Central memory CD8-positive, alpha-beta T cell (primary cell): ENCODE measurements around the gene DNAAF3.
A peak's percentile ranks its signal among the peaks of the same experiment; 100 is the strongest.

ENCODE experiments used
- ATAC-seq: fragments of 150-1000 bp; cut with Tn5 transposase; replicated peaks from 2 replicates; pipeline ENCODE4 v1.10.0; 2022; ENCODE audit warnings: mild to moderate bottlenecking, moderate FRiP score, moderate number of reproducible peaks; ENCODE audit not compliant: poor library complexity, severe bottlenecking; ENCODE audit errors: extremely low read depth
- DNase-seq, 2 donors: peaks; one replicate each; pipeline ENCODE4 v3.0.0; 2021; ENCODE audit warnings: low spot score in 2 of 2
- H3K27ac Mint-ChIP-seq: one replicate; pipeline ENCODE4 v1.8.0; 2022; ENCODE audit warnings: low read depth, mild to moderate bottlenecking, moderate library complexity, mixed read lengths
- H3K27me3 Mint-ChIP-seq: one replicate; pipeline ENCODE4 v1.8.0; 2022; ENCODE audit warnings: mixed read lengths
- H3K36me3 Mint-ChIP-seq: one replicate; pipeline ENCODE4 v1.8.0; 2022; ENCODE audit warnings: mild to moderate bottlenecking, moderate library complexity, mixed read lengths; ENCODE audit not compliant: insufficient read depth
- H3K4me1 Mint-ChIP-seq: one replicate; pipeline ENCODE4 v1.8.0; 2022; ENCODE audit warnings: mixed read lengths
- H3K4me3 Mint-ChIP-seq: one replicate; pipeline ENCODE4 v1.8.0; 2022; ENCODE audit warnings: mild to moderate bottlenecking, moderate library complexity, mixed read lengths
- H3K9me3 Mint-ChIP-seq: one replicate; pipeline ENCODE4 v1.8.0; 2022; ENCODE audit warnings: mixed read lengths

The DNAAF3 gene

GRCh38 chr19:55116232-55116858 is 50.1 kb downstream of the DNAAF3 start:
- peak overlapping the region; percentile 94 for H3K4me3 Mint-ChIP-seq
- peak overlapping the region; percentile 94 for H3K27ac Mint-ChIP-seq
- peaks cover 29% of the 10 kb centered on the region for H3K4me1 Mint-ChIP-seq
- peaks cover 17% of the 10 kb centered on the region for H3K36me3 Mint-ChIP-seq
- H3K9me3 Mint-ChIP-seq, result no peaks in the 10 kb centered on the region
- H3K27me3 Mint-ChIP-seq, result no peaks in the 10 kb centered on the region
- DNase-seq (no peak), ATAC-seq (peak; percentile 16)

GRCh38 chr19:55115446-55116065 is 50.9 kb downstream of the DNAAF3 start:
- peak overlapping the region; percentile 94 for H3K4me3 Mint-ChIP-seq
- H3K9me3 Mint-ChIP-seq, result no peaks in the 10 kb centered on the region
- peaks cover 20% of the 10 kb centered on the region for H3K36me3 Mint-ChIP-seq
- peak overlapping the region; percentile 94 for H3K27ac Mint-ChIP-seq
- peaks cover 35% of the 10 kb centered on the region for H3K4me1 Mint-ChIP-seq
- ATAC-seq (no peak), DNase-seq (no peak)
- no peaks in the 10 kb centered on the region for H3K27me3 Mint-ChIP-seq

GRCh38 chr19:55114566-55115145 is 51.8 kb downstream of the DNAAF3 start:
- Mint-ChIP-seq H3K36me3 (peaks cover 21% of the 10 kb centered on the region), H3K4me1 (peaks cover 39% of the 10 kb centered on the region), H3K4me3 (peak overlapping the region; percentile 94), H3K9me3 (no peaks in the 10 kb centered on the region), H3K27ac (peak overlapping the region; percentile 94), H3K27me3 (no peaks in the 10 kb centered on the region)
- DNase-seq (no peak), ATAC-seq (no peak)

GRCh38 chr19:55113570-55114039 is 52.8 kb downstream of the DNAAF3 start:
- ATAC-seq, result no peak
- peaks cover 24% of the 10 kb centered on the region for H3K36me3 Mint-ChIP-seq
- H3K4me3 Mint-ChIP-seq, result no peak overlapping the region
- H3K4me1 Mint-ChIP-seq, result peaks cover 40% of the 10 kb centered on the region
- peak overlapping the region; percentile 94 for H3K27ac Mint-ChIP-seq
- no peaks in the 10 kb centered on the region for H3K9me3 Mint-ChIP-seq
- H3K27me3 Mint-ChIP-seq, result no peaks in the 10 kb centered on the region
- DNase-seq, result no peak

- ATAC-seq, result no peak
- Mint-ChIP-seq H3K4me1 (peaks cover 43% of the 10 kb centered on the region), H3K4me3 (no peak overlapping the region), H3K9me3 (no peaks in the 10 kb centered on the region), H3K36me3 (peaks cover 22% of the 10 kb centered on the region), H3K27me3 (no peaks in the 10 kb centered on the region), H3K27ac (no peak overlapping the region)
- DNase-seq, result no peak
These were observed 53.4 kb downstream of the DNAAF3 start for GRCh38 chr19:55112777-55113569.

- peaks cover 37% of the 10 kb centered on the region for H3K4me1 Mint-ChIP-seq
- no peak for ATAC-seq
These were observed 54.1 kb downstream of the DNAAF3 start for GRCh38 chr19:55112246-55112776.

GRCh38 chr19:55111238-55111831 is 55.1 kb downstream of the DNAAF3 start:
- DNase-seq (no peak), ATAC-seq (no peak)
- peaks cover 36% of the 10 kb centered on the region for H3K4me1 Mint-ChIP-seq
- H3K27ac Mint-ChIP-seq, result peak overlapping the region; percentile 58
- peaks cover 15% of the 10 kb centered on the region for H3K36me3 Mint-ChIP-seq
- H3K4me3 Mint-ChIP-seq, result no peak overlapping the region
- no peaks in the 10 kb centered on the region for H3K9me3 Mint-ChIP-seq
- no peaks in the 10 kb centered on the region for H3K27me3 Mint-ChIP-seq

More at GRCh38 chr19:55112246-55112776, 54.1 kb downstream of the DNAAF3 start:
- DNase-seq, result no peak
- no peak overlapping the region for H3K27ac Mint-ChIP-seq
- no peaks in the 10 kb centered on the region for H3K9me3 Mint-ChIP-seq
- H3K36me3 Mint-ChIP-seq, result peaks cover 17% of the 10 kb centered on the region
- H3K27me3 Mint-ChIP-seq, result no peaks in the 10 kb centered on the region
- H3K4me3 Mint-ChIP-seq, result no peak overlapping the region

GRCh38 chr19:55109527-55110291 is 56.7 kb downstream of the DNAAF3 start:
- Mint-ChIP-seq H3K9me3 (no peaks in the 10 kb centered on the region), H3K4me3 (no peak overlapping the region), H3K4me1 (peaks cover 21% of the 10 kb centered on the region), H3K27ac (peak overlapping the region; percentile 85), H3K36me3 (peaks cover 16% of the 10 kb centered on the region), H3K27me3 (no peaks in the 10 kb centered on the region)
- DNase-seq (no peak), ATAC-seq (no peak)
